Femur (tissue), 1 donor: ENCODE measurements around the gene GRK5.
A peak's percentile ranks its signal among the peaks of the same experiment; 100 is the strongest.
"Not testable (repeated sequence)": the region's sequence is repeated elsewhere in the genome, so short reads cannot be mapped to it uniquely, and the experiment has no call there.

Source experiments
- DNase-seq: peaks from one replicate; pipeline ENCODE4 v3.0.0-alpha.2; 2017

Gene GRK5

DNA sequence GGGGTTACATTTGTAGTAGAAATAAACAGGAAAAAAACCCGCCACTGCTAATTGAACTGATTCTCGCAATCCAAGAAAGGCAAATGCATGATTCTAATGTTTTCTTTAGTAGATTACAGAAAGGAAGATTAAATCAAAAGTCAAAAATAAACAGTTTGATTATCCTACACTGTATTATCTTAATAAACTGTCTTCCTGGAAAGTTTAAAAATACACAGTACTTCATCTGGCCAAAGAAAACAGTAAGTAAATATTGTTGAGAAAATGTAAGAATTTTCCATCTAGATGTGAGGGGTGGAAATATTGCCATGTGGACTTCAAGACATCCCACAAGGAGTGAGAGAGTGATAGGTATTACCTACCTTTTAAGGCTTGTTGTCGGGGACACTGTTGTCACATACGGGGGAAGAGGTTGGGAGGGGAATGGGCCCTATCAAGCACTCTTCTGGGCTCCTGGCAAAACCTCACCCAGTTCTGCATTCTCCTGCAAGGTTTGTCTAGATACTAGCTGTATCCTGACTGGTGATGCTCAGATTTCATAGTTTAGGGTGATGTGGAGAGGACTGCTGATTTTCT, 17.8 kb downstream of the GRK5 start:
- no peak for DNase-seq

DNA sequence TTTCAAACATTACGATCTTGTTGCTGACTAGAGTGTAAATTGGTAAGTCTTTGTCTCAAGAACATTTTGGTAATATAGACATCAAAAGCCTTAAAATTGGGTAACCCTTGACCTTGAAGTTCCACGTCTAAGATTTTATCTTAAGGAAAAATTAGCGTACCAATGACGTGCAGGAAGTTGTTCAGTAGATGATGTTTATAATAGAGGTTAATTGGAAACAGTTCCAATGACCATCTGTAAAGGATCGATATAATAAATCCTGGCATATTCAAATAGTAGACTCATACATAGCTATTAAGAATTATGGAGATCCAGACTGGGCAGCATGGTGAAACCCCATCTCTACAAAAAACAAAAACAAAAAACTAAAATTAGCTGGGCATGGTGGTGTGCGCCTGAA, 20.5 kb downstream of the GRK5 start:
- no peak for DNase-seq

DNA sequence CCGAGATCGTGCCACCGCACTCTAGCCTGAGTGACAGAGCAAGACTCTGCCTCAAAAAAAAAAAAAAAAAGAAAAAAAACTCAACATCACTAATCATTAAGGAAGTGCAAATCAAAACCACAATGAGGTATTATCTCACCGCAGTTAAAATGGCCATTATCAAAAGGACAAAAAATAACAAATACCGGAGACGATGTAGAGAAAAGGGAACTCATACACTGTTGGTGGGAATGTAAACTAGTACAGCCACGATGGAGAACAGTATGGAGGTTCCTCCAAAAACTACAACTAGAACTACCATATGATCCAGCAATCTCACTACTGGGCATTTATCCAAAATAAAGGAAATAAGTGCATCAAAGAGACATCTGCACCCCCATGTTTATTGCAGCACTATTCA, 24.3 kb downstream of the GRK5 start:
- no peak for DNase-seq

DNA sequence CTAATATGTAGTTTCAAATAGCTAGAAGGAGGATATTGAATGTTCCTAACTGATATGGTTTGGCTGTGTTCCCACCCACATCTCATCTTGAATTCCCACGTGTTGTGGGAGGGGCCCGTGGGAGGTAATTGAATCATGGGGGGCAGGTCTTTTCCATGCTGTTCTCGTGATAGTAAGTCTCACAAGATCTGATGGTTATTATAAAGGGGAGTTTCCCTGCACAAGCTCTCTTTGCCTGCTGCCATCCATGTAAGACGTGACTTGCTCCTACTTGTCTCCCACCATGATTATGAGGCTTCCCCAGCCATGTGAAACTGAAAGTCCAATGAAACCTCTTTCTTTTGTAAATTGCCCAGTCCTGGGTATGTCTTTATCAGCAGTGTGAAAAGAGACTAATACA, 25.1 kb downstream of the GRK5 start:
- DNase-seq = not testable (repeated sequence)

DNA sequence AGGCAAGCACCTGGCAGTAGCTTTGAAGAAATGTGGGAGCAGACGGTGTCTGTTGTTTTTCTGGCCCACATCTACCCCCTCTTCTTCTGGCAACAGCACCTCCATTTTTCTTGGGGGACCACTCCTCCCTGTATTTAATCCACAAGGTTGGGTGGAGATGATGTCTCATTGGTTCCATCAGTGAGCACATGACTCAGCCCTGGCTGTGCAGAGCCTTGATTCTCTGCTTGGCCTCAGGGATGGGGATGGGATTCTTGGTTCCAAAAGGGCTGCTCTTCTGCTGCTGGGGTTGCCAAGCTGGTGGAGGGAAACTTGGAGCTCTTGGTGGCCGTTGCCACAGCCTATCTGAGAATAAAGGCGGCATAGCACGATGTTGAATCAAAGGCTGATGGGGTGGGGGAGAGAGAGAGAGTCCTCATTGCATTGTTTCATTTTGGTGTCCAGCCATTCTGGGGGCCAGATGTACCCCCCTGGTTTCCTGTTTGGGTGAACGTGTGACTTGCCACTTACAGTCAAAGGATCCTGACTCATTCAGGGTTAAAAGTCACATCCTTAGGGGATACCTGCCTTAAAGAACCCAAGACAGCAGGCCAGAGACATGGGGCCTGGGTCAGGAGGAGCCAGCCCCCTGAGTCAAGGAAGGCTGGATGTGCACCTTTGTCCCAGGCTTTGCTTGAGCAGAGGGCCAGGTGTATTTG, 25.9 kb downstream of the GRK5 start:
- DNase-seq = no peak

DNA sequence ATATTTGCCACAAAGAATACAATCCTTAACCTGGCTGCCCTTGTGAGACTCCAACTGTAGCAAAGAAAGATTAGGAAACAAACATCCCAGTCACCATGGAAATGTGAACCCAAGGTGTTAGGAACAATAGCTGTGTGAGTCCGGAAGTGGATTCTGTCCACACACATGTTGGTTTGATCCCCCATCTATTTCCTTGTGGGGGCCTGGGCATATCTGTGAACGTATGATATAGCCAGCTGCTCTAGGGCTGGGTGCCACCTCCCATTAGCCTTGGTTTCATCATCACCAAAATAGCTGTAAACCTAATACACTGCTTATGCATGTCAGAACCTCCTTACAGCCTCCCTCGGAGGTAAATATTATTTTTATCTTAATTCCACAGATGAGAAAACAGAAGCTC, 26.4 kb downstream of the GRK5 start:
- no peak for DNase-seq

DNA sequence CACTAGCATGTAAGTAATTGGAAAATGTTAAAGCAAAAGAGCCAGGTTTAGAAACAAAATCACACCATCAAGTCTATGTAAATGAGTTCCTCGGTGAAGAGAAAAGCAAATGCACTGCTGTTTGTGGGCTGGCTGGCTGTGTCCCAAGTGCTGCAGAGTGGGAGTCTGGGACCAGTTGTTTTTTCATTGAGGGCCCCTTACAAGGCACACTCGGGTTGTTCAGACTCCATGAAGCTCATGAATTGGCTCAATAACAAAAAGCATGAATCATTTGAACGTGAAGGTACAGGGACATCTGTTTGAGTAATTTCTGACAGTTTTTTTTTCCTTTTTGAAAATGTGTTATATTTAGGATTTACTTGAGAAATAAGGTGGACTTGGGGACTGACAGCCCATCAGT, 28.0 kb downstream of the GRK5 start:
- DNase-seq = peak; percentile 63

DNA sequence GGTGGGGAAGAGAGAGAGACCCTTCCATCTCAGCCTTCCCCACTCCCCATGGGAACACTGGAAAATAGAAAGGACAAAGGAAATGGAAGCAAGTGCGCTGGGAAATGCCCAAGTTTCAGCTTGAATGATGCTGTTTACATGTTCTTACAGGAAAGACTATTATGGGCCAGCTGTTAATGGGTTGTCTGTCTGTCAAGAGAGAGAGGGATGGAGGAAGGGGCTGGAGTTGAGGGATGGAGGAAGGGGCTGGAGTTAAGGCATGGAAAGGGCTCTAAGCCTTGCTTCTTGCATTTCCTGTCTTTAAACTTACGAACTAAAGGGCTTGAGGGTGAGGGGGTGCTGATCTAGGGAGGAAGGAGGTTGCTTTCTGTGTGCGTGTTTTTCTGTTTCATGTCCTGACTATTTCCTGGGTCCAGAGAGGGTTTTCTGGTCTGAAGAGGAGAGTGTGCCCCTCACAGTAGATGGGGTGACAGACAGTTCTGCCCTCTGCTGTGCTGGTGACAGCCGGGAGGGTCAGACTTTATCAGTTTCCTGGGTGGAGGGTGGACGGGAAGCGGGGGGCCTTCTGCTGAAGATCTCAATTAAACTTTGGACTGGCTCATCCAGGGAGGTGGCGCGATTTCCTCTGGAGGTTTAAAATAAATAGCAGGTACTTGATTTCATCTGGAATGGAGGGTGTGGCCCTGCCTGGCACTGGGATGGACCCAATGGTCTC, 30.5 kb downstream of the GRK5 start:
- no peak for DNase-seq

DNA sequence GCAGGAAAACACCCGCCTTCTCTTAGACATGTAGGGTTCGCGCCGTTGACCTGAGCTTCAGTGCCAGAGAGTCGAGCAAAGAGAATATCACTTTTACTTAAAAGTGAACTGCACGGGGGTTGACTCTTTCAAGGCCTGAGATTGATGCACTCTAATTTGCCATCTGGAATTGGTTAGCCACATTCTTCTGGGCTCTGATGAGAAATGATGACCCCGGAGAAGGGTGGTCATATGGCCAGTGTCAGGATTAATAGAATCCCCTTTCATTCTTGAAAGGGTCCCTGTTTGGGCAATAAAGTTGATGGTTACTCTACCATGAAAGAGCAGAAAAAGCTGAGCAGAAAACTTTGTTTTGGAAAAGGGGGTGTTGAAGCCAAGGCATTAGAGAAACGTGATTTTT, 31.2 kb downstream of the GRK5 start:
- DNase-seq = no peak

DNA sequence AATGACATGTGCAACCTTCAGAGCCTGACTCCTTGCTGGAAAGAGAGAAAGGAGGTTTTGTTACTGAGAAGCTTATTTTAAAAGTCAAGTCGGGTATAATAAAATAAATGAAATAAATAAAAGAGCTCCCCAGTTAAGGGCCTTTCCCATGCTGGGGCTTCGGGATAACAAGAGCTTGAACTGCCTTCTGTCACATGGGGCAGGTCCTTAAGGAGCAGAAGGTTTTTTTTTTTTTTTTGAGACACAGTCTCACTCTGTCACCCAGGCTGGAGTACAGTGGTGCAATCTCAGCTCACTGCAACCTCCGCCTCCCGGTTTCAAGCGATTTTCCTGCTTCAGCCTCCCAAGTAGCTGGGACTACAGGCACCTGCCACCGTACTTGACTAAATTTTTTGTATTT, 31.6 kb downstream of the GRK5 start:
- not testable (repeated sequence) for DNase-seq

DNA sequence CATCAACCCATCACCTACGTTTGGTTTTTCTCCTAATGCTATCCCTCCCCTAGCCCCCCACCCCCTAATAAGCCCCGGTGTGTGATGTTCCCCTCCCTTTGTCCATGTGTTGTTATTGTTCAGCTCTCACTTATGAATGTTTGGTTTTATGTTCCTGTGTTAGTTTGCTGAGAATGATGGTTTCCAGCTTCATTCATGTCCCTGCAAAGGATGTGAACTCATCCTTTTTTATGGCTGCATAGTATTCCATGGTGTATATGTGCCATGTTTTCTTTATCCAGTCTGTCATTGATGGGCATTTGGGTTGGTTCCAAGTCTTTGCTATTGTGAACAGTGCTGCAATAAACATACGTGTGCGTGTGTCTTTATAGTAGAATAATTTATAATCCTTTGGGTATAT, 32.3 kb downstream of the GRK5 start:
- not testable (repeated sequence) for DNase-seq

DNA sequence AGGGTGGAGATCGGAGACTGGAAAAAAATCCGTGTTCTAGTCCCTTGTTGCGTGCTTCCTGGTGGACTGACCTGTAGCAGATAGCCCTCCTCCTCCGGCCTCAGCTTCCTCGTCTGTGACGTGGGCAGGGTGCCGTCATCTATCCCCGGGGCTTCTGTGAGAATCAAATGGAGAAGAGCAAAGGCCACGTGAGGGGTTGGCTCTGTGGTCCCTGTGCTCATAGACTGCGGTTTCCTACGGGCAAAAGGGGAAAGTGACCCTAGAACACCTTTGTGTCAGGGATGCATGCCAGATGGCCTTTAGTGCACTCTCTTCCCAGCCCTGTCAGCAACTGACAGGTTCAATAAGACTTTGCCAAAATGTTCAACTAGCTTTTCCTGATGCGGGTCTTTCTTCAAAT, 33.7 kb downstream of the GRK5 start:
- no peak for DNase-seq

DNA sequence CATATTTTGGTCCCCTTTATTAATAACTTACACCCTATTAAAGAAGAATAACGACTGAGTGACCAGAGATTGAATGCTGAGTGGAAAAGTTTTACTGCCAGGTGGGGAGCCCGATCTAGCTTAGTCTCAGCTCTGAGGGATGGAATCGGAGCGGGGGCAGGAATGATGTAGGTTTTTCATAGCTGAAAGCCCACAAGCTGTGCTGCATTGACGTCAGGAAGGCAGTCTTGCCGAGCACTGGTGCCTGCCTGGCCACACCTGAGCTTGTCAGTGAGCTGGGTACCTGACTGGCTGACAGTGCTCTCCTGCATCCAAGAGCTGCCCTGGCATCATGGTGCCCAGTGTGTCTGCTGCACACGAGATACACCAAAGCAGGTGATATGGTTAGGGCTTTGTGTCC, 34.8 kb downstream of the GRK5 start:
- no peak for DNase-seq

DNA sequence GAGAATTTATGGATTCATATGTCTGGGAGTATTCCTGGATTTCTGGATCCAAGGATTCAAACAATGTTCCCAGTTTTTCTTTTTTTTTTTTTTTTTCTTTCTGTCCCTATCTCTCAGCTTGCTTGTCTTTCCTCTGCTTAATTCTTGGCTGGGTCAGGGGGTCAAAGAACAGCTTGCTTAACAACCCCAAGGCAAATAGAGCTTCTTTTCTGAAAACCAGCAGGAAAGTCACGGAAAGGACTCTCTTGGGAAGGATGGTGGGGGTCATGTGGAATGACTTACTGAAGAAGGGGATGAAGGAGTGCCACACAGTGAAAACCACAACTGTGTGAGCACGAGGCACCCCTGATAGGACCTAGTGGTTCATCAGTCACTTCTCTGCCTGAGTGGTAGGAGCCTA, 36.1 kb downstream of the GRK5 start:
- DNase-seq = no peak

DNA sequence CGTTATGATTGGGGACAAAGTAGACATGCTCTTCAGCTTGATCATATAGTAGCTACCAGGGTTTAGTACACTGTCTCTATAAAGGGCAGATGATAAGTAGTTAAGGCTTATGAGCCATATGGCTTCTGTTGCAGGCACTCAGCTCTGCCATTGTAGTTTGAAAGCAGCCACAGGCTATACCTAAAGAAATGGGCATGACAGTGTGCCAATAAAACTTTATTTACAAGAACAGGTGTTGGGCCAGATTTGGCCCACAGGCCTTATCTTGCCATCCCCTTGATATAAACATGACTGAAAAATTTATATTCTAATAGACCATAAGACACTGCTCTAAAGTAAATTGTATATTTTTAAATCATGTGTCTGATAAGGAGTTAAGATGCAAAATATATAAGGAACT, 36.6 kb downstream of the GRK5 start:
- no peak for DNase-seq

DNA sequence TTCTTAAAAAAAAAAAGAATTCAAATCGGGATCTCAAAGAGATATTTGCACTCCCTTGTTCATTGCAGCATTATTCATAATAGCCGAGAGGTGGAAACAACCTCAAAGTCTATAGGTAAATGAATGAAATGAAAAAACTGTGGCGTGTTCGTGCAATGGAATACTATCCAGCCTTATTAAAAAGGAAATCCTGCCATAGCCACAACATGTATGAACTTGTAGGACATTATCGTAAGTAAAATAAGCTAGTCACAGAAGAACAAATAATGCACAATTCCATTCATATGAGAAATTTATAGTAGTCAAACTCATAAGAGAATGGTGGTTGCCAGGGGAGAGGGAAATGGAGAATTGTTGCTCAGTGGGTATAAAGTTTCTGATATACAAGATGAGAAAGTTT, 37.9 kb downstream of the GRK5 start:
- no peak for DNase-seq

DNA sequence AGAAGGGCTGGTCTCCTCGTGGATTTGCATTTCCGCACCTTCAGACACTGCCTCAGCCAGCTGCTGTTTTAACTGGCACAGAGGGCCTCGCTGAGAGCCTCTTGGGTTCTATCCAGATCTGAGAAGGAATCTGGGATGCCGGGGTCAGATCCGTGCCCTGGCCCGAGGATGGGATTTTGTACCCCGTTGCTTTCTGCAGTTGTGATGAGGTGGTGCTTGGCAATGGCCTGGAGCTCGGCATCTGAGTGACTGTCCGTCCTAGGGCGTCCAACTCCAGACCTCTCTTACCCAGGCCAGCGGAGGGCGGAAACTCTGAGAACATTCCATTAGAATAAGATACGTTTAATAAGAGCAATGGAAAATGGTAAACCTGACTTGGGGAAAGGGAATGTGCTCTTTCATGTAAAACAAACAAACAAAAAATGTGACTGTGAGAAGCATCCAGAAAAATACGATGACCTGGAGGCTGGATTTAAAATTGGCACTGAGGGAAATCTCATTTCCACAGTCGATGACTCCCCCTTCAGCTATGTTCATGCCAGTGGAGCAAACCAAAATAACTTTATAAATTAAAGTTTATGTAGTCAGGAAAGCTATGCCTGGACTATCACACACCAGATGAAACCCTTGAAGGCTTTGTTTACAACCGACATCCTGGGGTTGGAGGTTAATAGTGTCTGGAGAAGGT, 39.6 kb downstream of the GRK5 start:
- no peak for DNase-seq

DNA sequence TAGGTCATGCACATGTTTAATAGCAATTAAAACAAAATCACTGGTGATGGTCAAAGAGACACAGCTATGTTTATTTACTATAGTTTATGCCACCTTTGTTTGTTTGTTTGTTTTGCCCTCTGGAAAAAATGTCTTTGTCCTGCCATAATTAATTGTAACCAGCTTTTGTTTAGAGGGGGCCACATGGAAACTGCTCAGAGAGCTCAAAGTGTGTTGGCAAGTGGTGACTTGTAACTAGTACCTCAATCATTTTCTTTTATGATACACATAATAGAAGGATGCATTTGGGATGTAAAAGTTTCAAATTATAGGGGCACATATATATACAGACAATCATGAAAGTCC, 40.2 kb downstream of the GRK5 start:
- no peak for DNase-seq

DNA sequence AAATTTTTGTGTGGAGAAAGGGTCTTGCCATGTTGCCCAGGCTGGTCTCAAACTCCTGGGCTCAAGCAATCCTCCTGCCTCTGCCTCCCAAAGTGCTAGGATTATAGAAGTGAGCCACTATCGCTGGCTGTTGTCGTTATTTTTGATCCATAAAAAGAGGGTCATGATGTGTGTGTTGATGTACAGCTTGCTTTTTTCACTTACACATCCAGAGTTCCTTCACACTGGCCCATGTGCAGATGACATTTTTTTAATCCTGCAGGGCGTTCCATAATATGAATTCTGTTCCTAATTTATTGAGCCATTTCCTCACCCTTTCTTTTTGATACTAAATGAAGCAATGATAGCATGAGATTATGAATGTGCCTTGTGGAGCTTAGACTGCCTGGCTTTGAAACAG, 40.8 kb downstream of the GRK5 start:
- no peak for DNase-seq

DNA sequence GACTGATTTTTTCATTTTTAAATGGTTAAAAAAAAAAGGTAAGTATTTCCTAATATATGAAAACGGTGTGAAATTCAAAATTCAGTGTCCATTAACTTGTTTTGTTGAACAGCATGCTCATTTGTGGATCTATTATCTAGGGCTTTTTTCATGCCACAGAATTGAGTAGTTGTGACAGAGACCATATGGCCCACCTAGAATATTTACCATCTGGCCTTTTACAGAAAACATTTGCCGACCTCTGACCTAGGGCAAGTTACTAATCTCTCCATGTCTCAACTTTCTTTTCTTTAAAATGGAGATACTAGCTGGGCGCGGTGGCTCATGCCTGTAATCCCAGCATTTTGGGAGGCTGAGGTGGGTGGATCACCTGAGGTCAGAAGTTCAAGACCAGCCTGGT, 41.3 kb downstream of the GRK5 start:
- DNase-seq = no peak

DNA sequence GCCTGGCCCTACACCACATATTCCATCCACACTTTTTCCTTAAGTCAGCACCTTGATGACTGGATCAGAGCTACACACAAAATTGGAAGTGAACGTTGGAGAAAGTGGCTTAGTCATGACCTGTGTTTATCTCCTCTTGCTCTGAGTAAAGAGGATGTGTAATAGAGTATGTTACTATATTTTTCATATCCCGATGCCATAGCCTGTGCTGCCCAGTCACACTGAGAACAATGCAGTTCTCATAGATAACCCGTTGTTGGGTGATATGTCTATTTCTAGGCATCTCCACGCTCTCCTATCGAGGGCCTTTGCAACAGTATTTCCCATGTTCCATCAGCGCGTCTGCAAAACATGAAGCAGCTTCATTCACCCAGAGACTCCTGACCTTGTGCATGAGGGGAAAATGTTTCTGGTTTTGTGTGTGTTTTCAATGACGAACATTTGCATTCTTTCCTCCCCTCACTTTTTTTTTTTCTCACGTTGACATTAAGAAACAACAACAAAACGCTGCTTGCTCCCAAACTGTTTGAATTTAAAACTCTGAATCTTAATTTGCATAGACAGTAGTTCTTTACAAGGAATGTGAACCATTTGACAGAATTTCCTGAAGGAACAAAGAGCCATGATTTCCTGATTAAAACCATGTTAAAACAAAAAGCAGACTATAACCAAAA, 43.4 kb downstream of the GRK5 start:
- no peak for DNase-seq

DNA sequence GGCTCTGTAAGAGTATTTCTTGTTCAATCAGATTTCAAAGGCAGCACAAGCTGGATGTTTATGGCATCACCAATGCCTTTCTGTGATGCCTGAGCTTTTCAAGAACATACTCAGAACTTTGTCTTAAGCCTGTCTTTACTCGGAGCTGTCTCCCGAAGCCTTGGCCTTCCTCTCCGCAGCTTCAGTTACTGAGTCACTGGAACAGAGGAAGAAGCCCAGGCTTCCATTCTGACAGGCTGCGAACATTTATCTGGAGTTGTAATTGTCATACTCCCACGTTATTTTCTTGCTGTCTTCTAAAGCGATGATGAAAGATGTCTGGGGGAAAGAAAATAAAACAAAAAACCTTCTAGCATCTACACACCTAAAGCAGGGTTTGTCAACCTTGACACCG, 43.9 kb downstream of the GRK5 start:
- no peak for DNase-seq

DNA sequence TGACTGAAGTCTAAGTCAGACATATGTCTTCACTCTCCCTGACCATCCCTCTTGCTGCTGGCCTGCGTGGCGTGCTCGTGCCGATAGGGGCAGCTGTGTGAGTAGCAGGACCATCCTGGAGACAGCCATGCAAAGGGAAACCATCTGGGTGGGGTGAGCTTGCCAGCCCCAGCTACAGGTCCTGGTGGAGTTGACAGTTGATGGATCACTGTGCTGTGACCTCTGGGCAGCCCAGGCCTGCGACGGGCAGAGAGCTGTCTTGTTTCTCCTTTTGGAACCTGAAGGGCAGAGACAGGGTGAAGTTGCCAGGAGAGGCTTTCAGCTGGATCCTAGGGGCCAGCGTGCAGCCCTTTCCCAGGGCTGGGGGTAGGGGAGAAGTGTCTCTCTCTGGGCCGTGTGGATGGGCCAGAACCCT, 44.7 kb downstream of the GRK5 start:
- no peak for DNase-seq
